NCI-H1694 (cell line): ENCODE measurements around the gene TMEM269.
A peak's percentile ranks its signal among the peaks of the same experiment; 100 is the strongest.

Experiments used
- DNase-seq: peaks from one replicate; lab custom pipeline; 2025; lab: John Stamatoyannopoulos, UW

The TMEM269 gene

GRCh38 chr1:42822800-42823392 is 38.1 kb downstream of the TMEM269 start:
- DNase-seq, result no peak

- no peak for DNase-seq
Measured at GRCh38 chr1:42824481-42825035, 39.8 kb downstream of the TMEM269 start.

- DNase-seq, result no peak
Measured at GRCh38 chr1:42825036-42825851, 40.5 kb downstream of the TMEM269 start.

- no peak for DNase-seq
Measured at GRCh38 chr1:42830631-42831030, 45.8 kb downstream of the TMEM269 start.

- no peak for DNase-seq
Measured at GRCh38 chr1:42831273-42831672, 46.5 kb downstream of the TMEM269 start.

- no peak for DNase-seq
Measured at GRCh38 chr1:42832641-42833240, 48.0 kb downstream of the TMEM269 start.

- DNase-seq, result no peak
Measured at GRCh38 chr1:42833981-42834380, 49.2 kb downstream of the TMEM269 start.

- no peak for DNase-seq
Measured at GRCh38 chr1:42834803-42835202, 50.0 kb downstream of the TMEM269 start.

GRCh38 chr1:42835422-42835821 is 50.6 kb downstream of the TMEM269 start:
- no peak for DNase-seq

GRCh38 chr1:42837709-42838108 is 52.9 kb downstream of the TMEM269 start:
- no peak for DNase-seq

GRCh38 chr1:42838482-42839190 is 53.8 kb downstream of the TMEM269 start:
- DNase-seq, result no peak

- no peak for DNase-seq
Measured at GRCh38 chr1:42841010-42841409, 56.2 kb downstream of the TMEM269 start.

- DNase-seq, result no peak
Measured at GRCh38 chr1:42841440-42842147, 56.8 kb downstream of the TMEM269 start.

GRCh38 chr1:42844592-42845140 is 59.9 kb downstream of the TMEM269 start:
- DNase-seq, result no peak

- no peak for DNase-seq
Measured at GRCh38 chr1:42845193-42845592, 60.4 kb downstream of the TMEM269 start.

GRCh38 chr1:42845866-42846256 is 61.1 kb downstream of the TMEM269 start:
- DNase-seq, result no peak

GRCh38 chr1:42846257-42847110 is 61.7 kb downstream of the TMEM269 start, which contains the start of gene ZNF691:
ZNF691 (plus strand) TSS chr1:42846613; CDS start chr1:42849659, 3,046 bp downstream.
- DNase-seq, result peak; percentile 97

GRCh38 chr1:42847111-42847595 is 62.4 kb downstream of the TMEM269 start:
- no peak for DNase-seq

- DNase-seq, result no peak
Measured at GRCh38 chr1:42847721-42848460, 63.1 kb downstream of the TMEM269 start.
